Breast epithelium (tissue), 3 donors: ENCODE measurements around the gene NEMP1.

Experiments
- CTCF ChIP-seq, 3 donors: fragments of 450-650 bp; IDR thresholded peaks; one replicate each; pipeline ENCODE4 v1.5.1; 2016 to 2017; ENCODE audit warnings: antibody characterized with exemption in 3 of 3, mild to moderate bottlenecking in 3 of 3, moderate library complexity in 3 of 3
- POLR2A ChIP-seq: fragments of 450-650 bp; IDR thresholded peaks from one replicate; pipeline ENCODE4 v1.6.1; 2016; ENCODE audit warnings: antibody characterized with exemption, mild to moderate bottlenecking, moderate library complexity
- POLR2AphosphoS5 ChIP-seq, 3 donors: sonication (generic); formaldehyde crosslinking; IDR thresholded peaks; one replicate each; pipeline ENCODE4 v1.6.1; 2017; ENCODE audit warnings: antibody characterized with exemption in 3 of 3

GRCh38 chr12:57025196-57025595 is 53.4 kb downstream of the NEMP1 start:
- TF ChIP-seq CTCF (IDR thresholded peaks at IDR 0.05), result no peak
- TF ChIP-seq POLR2A, result no peak
- TF ChIP-seq POLR2AphosphoS5 (IDR thresholded peaks at IDR 0.05), result no peak
